ENCODE results near the gene RIF1.

The RIF1 gene

GRCh38 chr2:151482171-151482725 lies 72.5 kb downstream of the RIF1 start:
- TF ChIP-seq TAF1 (IDR thresholded peaks at IDR 0.05; ENCODE audit: borderline replicate concordance, insufficient read depth, low read length) (no peak), FOXP2 (optimal IDR thresholded peaks at IDR 0.05; ENCODE audit: borderline replicate concordance, extremely low read depth, extremely low read length, insufficient read depth) (no peak), REST (IDR thresholded peaks at IDR 0.05; ENCODE audit: insufficient read depth in 1 of 2, low read depth in 2 of 2, low read length in 2 of 2) (no peak), SIN3A (IDR thresholded peaks at IDR 0.05; ENCODE audit: borderline replicate concordance, insufficient read depth, low read length) (no peak), POLR2AphosphoS5 (IDR thresholded peaks at IDR 0.05; ENCODE audit: low read depth, low read length) (no peak)

GRCh38 chr2:151483546-151483945 lies 73.8 kb downstream of the RIF1 start:
- TF ChIP-seq FOXP2 (optimal IDR thresholded peaks at IDR 0.05; ENCODE audit: borderline replicate concordance, extremely low read depth, extremely low read length, insufficient read depth) = no peak
- TF ChIP-seq POLR2AphosphoS5 (IDR thresholded peaks at IDR 0.05; ENCODE audit: low read depth, low read length) = no peak
- TF ChIP-seq REST (IDR thresholded peaks at IDR 0.05; ENCODE audit: insufficient read depth in 1 of 2, low read depth in 2 of 2, low read length in 2 of 2) = no peak
- TF ChIP-seq SIN3A (IDR thresholded peaks at IDR 0.05; ENCODE audit: borderline replicate concordance, insufficient read depth, low read length) = no peak
- no peak for TF ChIP-seq TAF1 (IDR thresholded peaks at IDR 0.05; ENCODE audit: borderline replicate concordance, insufficient read depth, low read length)

GRCh38 chr2:151484100-151484499 lies 74.4 kb downstream of the RIF1 start:
- no peak for TF ChIP-seq SIN3A (IDR thresholded peaks at IDR 0.05; ENCODE audit: borderline replicate concordance, insufficient read depth, low read length)
- TF ChIP-seq REST (IDR thresholded peaks at IDR 0.05; ENCODE audit: insufficient read depth in 1 of 2, low read depth in 2 of 2, low read length in 2 of 2) = no peak
- no peak for TF ChIP-seq TAF1 (IDR thresholded peaks at IDR 0.05; ENCODE audit: borderline replicate concordance, insufficient read depth, low read length)
- no peak for TF ChIP-seq FOXP2 (optimal IDR thresholded peaks at IDR 0.05; ENCODE audit: borderline replicate concordance, extremely low read depth, extremely low read length, insufficient read depth)

- TF ChIP-seq TAF1 (IDR thresholded peaks at IDR 0.05; ENCODE audit: borderline replicate concordance, insufficient read depth, low read length) = no peak
- TF ChIP-seq SIN3A (IDR thresholded peaks at IDR 0.05; ENCODE audit: borderline replicate concordance, insufficient read depth, low read length) = no peak
- no peak for TF ChIP-seq POLR2AphosphoS5 (IDR thresholded peaks at IDR 0.05; ENCODE audit: low read depth, low read length)
- TF ChIP-seq REST (IDR thresholded peaks at IDR 0.05; ENCODE audit: insufficient read depth in 1 of 2, low read depth in 2 of 2, low read length in 2 of 2) = no peak
- TF ChIP-seq FOXP2 (optimal IDR thresholded peaks at IDR 0.05; ENCODE audit: borderline replicate concordance, extremely low read depth, extremely low read length, insufficient read depth) = no peak
These were observed 76.4 kb downstream of the RIF1 start for GRCh38 chr2:151486053-151486452.

- TF ChIP-seq REST (IDR thresholded peaks at IDR 0.05; ENCODE audit: insufficient read depth in 1 of 2, low read depth in 2 of 2, low read length in 2 of 2) (no peak), FOXP2 (optimal IDR thresholded peaks at IDR 0.05; ENCODE audit: borderline replicate concordance, extremely low read depth, extremely low read length, insufficient read depth) (no peak), SIN3A (IDR thresholded peaks at IDR 0.05; ENCODE audit: borderline replicate concordance, insufficient read depth, low read length) (no peak), TAF1 (IDR thresholded peaks at IDR 0.05; ENCODE audit: borderline replicate concordance, insufficient read depth, low read length) (no peak), POLR2AphosphoS5 (IDR thresholded peaks at IDR 0.05; ENCODE audit: low read depth, low read length) (no peak)
These were observed 80.6 kb downstream of the RIF1 start for GRCh38 chr2:151490276-151490675.

All from PFSK-1 (cell line).